22Rv1 (cell line): ENCODE measurements around the gene HS6ST1.

Source experiments
- CTCF ChIP-seq: fragments of 450-650 bp; IDR thresholded peaks from 2 replicates; pipeline ENCODE4 v1.5.1; 2017; ENCODE audit warnings: mild to moderate bottlenecking
- ZFX ChIP-seq: fragments of 450-650 bp; IDR thresholded peaks from 2 replicates; pipeline ENCODE4 v1.6.1; 2017; ENCODE audit warnings: antibody characterized with exemption, borderline replicate concordance

- TF ChIP-seq CTCF: no peak
- TF ChIP-seq ZFX: no peak
These were observed 24.8 kb upstream of the HS6ST1 start for GRCh38 chr2:128343459-128343858.
